K562 (cell line): ENCODE data around the gene HYAL1. TPM values are rescaled to one million over a fixed set of nuclear protein-coding genes. Genes with fewer than 3 reads are reported as not detected.

Experiments used
- ATAC-seq: fragments of 200-7000 bp; cut with Tn5 transposase; 3 replicates; pipeline ENCODE4 v1.9.1; 2020; ENCODE audit warnings: moderate library complexity
- BruUV-seq: library from RNA; stranded (reverse); fragments of 400-500 nt; replicated peaks from 2 replicates; lab custom pipeline; 2021; lab: Mats Ljungman, UMichigan
- CTCF ChIA-PET: fragments of 300-600 bp; formaldehyde crosslinking; extraction: SDS; loops from one replicate; lab custom pipeline; 2021; ENCODE audit warnings: low intra/inter-chr PET ratio; lab: Yijun Ruan, JAX
- POLR2A ChIA-PET: fragments of 300-600, 350-650 bp; sonication (Branson Sonifier 250); formaldehyde crosslinking; extraction: SDS; loops from one replicate; lab custom pipeline; 2021; ENCODE audit warnings: antibody characterized with exemption, inconsistent platforms; lab: Yijun Ruan, JAX
- DNase-seq, 4 experiments: peaks; one replicate each; pipeline versions ENCODE4 v3.0.0 to v3.0.0-alpha.2; 2011 to 2018; ENCODE audit warnings: low spot score in 3 of 4, mixed read lengths in 3 of 4; ENCODE audit errors: extremely low read depth in 1 of 4
- FAIRE-seq: peaks from 2 replicates; lab custom pipeline; 2011; peaks lifted over from hg19 to GRCh38; lab: Jason Lieb, UNC
- H2AFZ ChIP-seq: 2 replicates; pipeline ENCODE4 v1.6.0; 2011; ENCODE audit warnings: low read depth, low read length, control low read depth, inconsistent platforms
- H3K27ac ChIP-seq: fragments of 200-600 bp; 3 replicates; pipeline ENCODE4 v1.8.0; 2011; ENCODE audit warnings: low read depth, mild to moderate bottlenecking, control low read depth, inconsistent platforms, low read length, moderate library complexity, mixed read lengths; ENCODE audit errors: extremely low read depth
- H3K27me3 ChIP-seq, 2 experiments: fragments of 300-600 bp in 1 of 2; 2 replicates in 1 of 2; 3 replicates in 1 of 2; pipeline versions ENCODE4 v1.6.0 to v1.8.0; 2011; ENCODE audit warnings: inconsistent platforms in 2 of 2, low read length in 2 of 2, mild to moderate bottlenecking in 1 of 2, mixed read lengths in 1 of 2, moderate library complexity in 1 of 2; ENCODE audit not compliant: control insufficient read depth in 2 of 2, insufficient read depth in 2 of 2
- H3K36me3 ChIP-seq: fragments of 300-600 bp; 3 replicates; pipeline ENCODE4 v1.8.0; 2011; ENCODE audit warnings: mild to moderate bottlenecking, low read length, inconsistent platforms; ENCODE audit not compliant: control insufficient read depth, insufficient read depth
- H3K4me1 ChIP-seq, 2 experiments: fragments of 200-600 bp in 1 of 2; replicated peaks in 1 of 2; 2 replicates in 1 of 2; 3 replicates in 1 of 2; pipeline versions ENCODE4 v1.5.1 to v1.8.0; 2011; ENCODE audit warnings: inconsistent platforms in 2 of 2, low read length in 2 of 2, mild to moderate bottlenecking in 1 of 2, mixed read lengths in 1 of 2, moderate library complexity in 1 of 2; ENCODE audit not compliant: control insufficient read depth in 2 of 2, insufficient read depth in 2 of 2
- H3K4me2 ChIP-seq: 2 replicates; pipeline ENCODE4 v1.6.1; 2011; ENCODE audit warnings: low read length, control low read depth, inconsistent platforms, mixed read lengths; ENCODE audit not compliant: insufficient read depth
- H3K4me3 ChIP-seq: fragments of 200-600 bp; sonication (generic), shearing (Covaris generic); 2 replicates; pipeline ENCODE4 v1.5.1; 2016; ENCODE audit warnings: control low read depth, inconsistent platforms
- H3K79me2 ChIP-seq: fragments of 200-600 bp; 3 replicates; pipeline ENCODE4 v1.8.0; 2011; ENCODE audit warnings: low read length, inconsistent platforms; ENCODE audit not compliant: control insufficient read depth, insufficient read depth
- H3K9ac ChIP-seq, 2 experiments: 2 replicates each; pipeline versions ENCODE4 v1.6.0 to v1.6.1; 2011; ENCODE audit warnings: low read depth in 2 of 2, low read length in 2 of 2, control low read depth in 1 of 2, inconsistent platforms in 1 of 2, mild to moderate bottlenecking in 1 of 2, mixed read lengths in 1 of 2; ENCODE audit not compliant: insufficient read depth in 1 of 2
- H3K9me1 ChIP-seq: one replicate; pipeline ENCODE4 v1.6.0; 2011; ENCODE audit warnings: inconsistent platforms, mild to moderate bottlenecking, low read length, moderate library complexity; ENCODE audit not compliant: control insufficient read depth, insufficient read depth
- H3K9me3 ChIP-seq: replicated peaks from 2 replicates; pipeline ENCODE4 v1.5.1; 2011; ENCODE audit warnings: low read depth, low read length, inconsistent platforms; ENCODE audit not compliant: control insufficient read depth, insufficient read depth
- H4K20me1 ChIP-seq: replicated peaks from 2 replicates; pipeline ENCODE4 v1.6.1; 2011; ENCODE audit warnings: low read length, inconsistent platforms, mixed read lengths; ENCODE audit not compliant: control insufficient read depth, insufficient read depth
- CEBPG ChIP-seq, 3 experiments: fragments of 200-800 bp in 1 of 3; sonication (Bioruptor generic) in 1 of 3; sonication (generic) in 1 of 3; formaldehyde crosslinking in 1 of 3; IDR thresholded peaks in 2 of 3; conservative IDR thresholded peaks in 1 of 3; 2 replicates each; pipeline versions ENCODE4 v1.6.1 to v1.8.0; 2016 to 2022; ENCODE audit warnings: missing compliant biosample characterization in 2 of 3, missing genetic modification characterization in 2 of 3, mild to moderate bottlenecking in 1 of 3, missing genetic modification reagents in 1 of 3
- EHMT2 ChIP-seq: fragments of 450-650 bp; IDR thresholded peaks from 2 replicates; pipeline ENCODE4 v1.6.1; 2018; ENCODE audit warnings: antibody characterized with exemption
- JUN ChIP-seq, 2 experiments: sonication (generic) in 1 of 2; formaldehyde crosslinking in 1 of 2; IDR thresholded peaks; 2 replicates each; pipeline versions ENCODE4 v1.6.1 to v1.8.0; 2012 to 2022; ENCODE audit warnings: borderline replicate concordance in 2 of 2, mild to moderate bottlenecking in 2 of 2, improper control_type of control experiment in 1 of 2, low read depth in 1 of 2, low read length in 1 of 2, missing genetic modification reagents in 1 of 2
- POLR2G ChIP-seq: fragments of 200-400 bp; formaldehyde crosslinking; IDR thresholded peaks from 2 replicates; pipeline ENCODE4 v1.6.1; 2017; ENCODE audit warnings: low read depth, mild to moderate bottlenecking, antibody characterized with exemption, low read length, moderate library complexity
- POLR3G ChIP-seq: IDR thresholded peaks from 2 replicates; pipeline ENCODE4 v1.6.1; 2011; ENCODE audit not compliant: insufficient read length, insufficient replicate concordance; ENCODE audit errors: extremely low read depth
- RBFOX2 ChIP-seq: fragments of 200-400 bp; formaldehyde crosslinking; IDR thresholded peaks from 2 replicates; pipeline ENCODE4 v1.6.1; 2017; ENCODE audit warnings: low read depth, mild to moderate bottlenecking, low read length, moderate library complexity
- SMARCB1 ChIP-seq: IDR thresholded peaks from 2 replicates; pipeline ENCODE4 v1.6.1; 2011; ENCODE audit warnings: improper control_type of control experiment, low read depth; ENCODE audit not compliant: insufficient read length
- ZNF592 ChIP-seq: fragments of 450-650 bp; IDR thresholded peaks from 2 replicates; pipeline ENCODE4 v1.6.1; 2017; ENCODE audit warnings: antibody characterized with exemption, mild to moderate bottlenecking
- WGBS: fragments of 100-300 bp; shearing (Covaris generic); methylation state at CpG from one replicate; pipeline ENCODE4 v1.1.6; 2016; ENCODE audit warnings: low coverage, mixed read lengths; ENCODE audit not compliant: insufficient coverage; ENCODE audit errors: missing lambda C conversion rate; 5-methylcytosine and 5-hydroxymethylcytosine counted together
- in situ Hi-C: fragments of 300-500 bp; cut with MboI; formaldehyde crosslinking; loops from 4 replicates; pipeline ENCODE4 v1.15.0; 2018; ENCODE audit warnings: inconsistent platforms, mixed read lengths
- intact Hi-C: fragments of 100-400 bp; cut with micrococcal nuclease; formaldehyde crosslinking; loops from 2 replicates; pipeline ENCODE4 v1.14.2; 2022
- polyA plus RNA-seq, 8 experiments: library from polyadenylated mRNA; depleted of rRNA in 4 of 8; stranded (reverse) in 5 of 8; unstranded in 3 of 8; fragments of >200 nt; fragmentation: Nextera tagmentation in 2 of 8; fragmentation: Illumina TruSeq in 1 of 8; extraction: Ambion mirVana in 2 of 8; extraction: Trizol in 1 of 8; gene quantifications; 2 replicates each; pipeline versions ENCODE4 v1.2.1 to v1.2.3, GENCODE V29; 2011 to 2014; ENCODE audit warnings: inconsistent platforms in 1 of 8, missing spikeins in 1 of 8
- total RNA-seq, 7 experiments: library from RNA; depleted of rRNA in 6 of 7; stranded (reverse); fragments of >200 nt in 6 of 7; fragmentation: Illumina TruSeq in 2 of 7; extraction: Trizol in 2 of 7; gene quantifications; 2 replicates each; pipeline versions ENCODE4 v1.2.1 to v1.2.3, GENCODE V29; 2011 to 2021; ENCODE audit warnings: low replicate concordance in 1 of 7

The HYAL1 gene
- total and polyA plus RNA-seq, 9 of the 15 experiments (the other 6 are each of a cell fraction or from before 2014, with no cell fraction given), result 1.4 to 8.5 (median 4.7) TPM

GRCh38 chr3:50330330-50330729, 27.0 kb upstream of the HYAL1 start:
- DNase-seq (no peak), FAIRE-seq (no peak), ATAC-seq (no peak)
- Histone ChIP-seq H3K27ac (no peak overlapping the region), H3K27me3 (no peaks in the 10 kb centered on the region), H3K9ac (peak overlapping the region in 1 of 2 experiments; percentile 28; a peak in 1 of 4 replicates), H3K4me1 (peaks cover 14 to 17% of the 10 kb centered on the region in 2 experiments; a peak in 4 of 5 replicates), H3K9me1 (peaks cover 4% of the 10 kb centered on the region), H2AFZ (no peak overlapping the region), H3K4me3 (no peak overlapping the region), H3K9me3 (no peaks in the 10 kb centered on the region), H3K79me2 (peaks cover 45% of the 10 kb centered on the region), H4K20me1 (peaks cover 18% of the 10 kb centered on the region), H3K36me3 (peaks cover 71% of the 10 kb centered on the region; the same call in 2 of the 3 replicates), H3K4me2 (no peak overlapping the region)
- in situ Hi-C loops, result no loop called here
- BruUV-seq, result no TSS peak
- WGBS, result 100% methylated on average over 4 of the region's 10 CpGs
- no peak for TF ChIP-seq CEBPG (CRISPR knock-in tag; IDR thresholded peaks at IDR 0.05)
- TF ChIP-seq CEBPG (tag; conservative IDR thresholded peaks at IDR 0.05 in 1 of 2, IDR thresholded peaks at IDR 0.05 in 1 of 2), result no peak
- TF ChIP-seq SMARCB1, result no peak
- no peak for TF ChIP-seq EHMT2
- TF ChIP-seq RBFOX2, result peak; percentile 41; the same call in 1 of the 2 replicates
- no peak for TF ChIP-seq POLR3G
- no peak for TF ChIP-seq JUN (IDR thresholded peaks at IDR 0.05; ENCODE audit: borderline replicate concordance, low read depth, low read length)
- TF ChIP-seq JUN (CRISPR knock-in tag; IDR thresholded peaks at IDR 0.05; ENCODE audit: borderline replicate concordance), result no peak
- peak; percentile 50 for TF ChIP-seq POLR2G
- TF ChIP-seq ZNF592, result no peak
- intact Hi-C loops, result no loop called here
- CTCF ChIA-PET, result no interaction called here
- POLR2A ChIA-PET, result interaction anchor here (0.9 to 1.8 kb wide), 4 partner anchors 9 to 24 kb away, joined by 3 to 5 read pairs (median 4); no protein-coding TSS in a partner anchor
